NK-92 (cell line): ENCODE data around the gene VARS2.
"Not testable (repeated sequence)": the region's sequence is repeated elsewhere in the genome, so short reads cannot be mapped to it uniquely, and the experiment has no call there.

Experiments used
- DNase-seq: peaks from one replicate; lab custom pipeline; 2025; ENCODE audit not compliant: unreplicated experiment; lab: John Stamatoyannopoulos, UW

Gene VARS2

DNA sequence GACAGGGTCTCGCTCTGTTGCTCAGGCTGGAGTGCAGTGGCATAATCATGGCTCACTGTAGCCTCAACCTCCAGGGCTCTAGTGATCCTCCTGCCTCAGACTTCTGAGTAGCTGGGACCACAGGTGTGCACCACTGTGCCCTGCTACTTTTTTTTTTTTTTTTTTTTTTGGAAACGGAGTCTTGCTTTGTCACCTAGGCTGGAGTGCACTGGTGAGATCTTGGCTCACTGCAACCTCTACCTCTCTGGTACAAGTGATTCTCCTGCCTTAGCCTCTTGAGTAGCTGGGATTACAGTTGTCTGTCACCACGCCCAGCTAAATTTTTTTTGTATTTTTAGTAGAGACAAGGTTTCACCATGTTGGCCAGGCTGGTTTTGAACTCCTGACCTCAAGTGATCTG is 13.0 kb downstream of the VARS2 start:
- not testable (repeated sequence) for DNase-seq

DNA sequence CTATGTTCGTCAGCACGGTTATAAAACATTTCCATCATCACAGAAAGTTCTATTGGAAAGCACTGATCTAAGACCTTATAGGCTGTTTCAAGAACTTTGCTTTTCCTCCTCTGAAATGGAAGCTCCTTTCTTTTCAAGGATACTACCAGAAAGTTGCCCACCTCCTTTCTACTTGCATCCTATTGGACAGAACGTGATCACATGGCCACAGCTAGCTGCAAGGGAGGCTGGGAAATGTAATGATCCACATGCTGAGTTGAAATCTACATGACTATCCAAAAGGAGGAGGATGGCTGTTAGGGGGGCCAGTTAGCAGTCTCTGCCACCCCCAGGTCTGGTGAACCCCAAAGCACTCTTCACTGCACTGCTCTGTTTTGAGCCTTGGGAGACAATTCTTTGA is 14.6 kb downstream of the VARS2 start:
- no peak for DNase-seq

DNA sequence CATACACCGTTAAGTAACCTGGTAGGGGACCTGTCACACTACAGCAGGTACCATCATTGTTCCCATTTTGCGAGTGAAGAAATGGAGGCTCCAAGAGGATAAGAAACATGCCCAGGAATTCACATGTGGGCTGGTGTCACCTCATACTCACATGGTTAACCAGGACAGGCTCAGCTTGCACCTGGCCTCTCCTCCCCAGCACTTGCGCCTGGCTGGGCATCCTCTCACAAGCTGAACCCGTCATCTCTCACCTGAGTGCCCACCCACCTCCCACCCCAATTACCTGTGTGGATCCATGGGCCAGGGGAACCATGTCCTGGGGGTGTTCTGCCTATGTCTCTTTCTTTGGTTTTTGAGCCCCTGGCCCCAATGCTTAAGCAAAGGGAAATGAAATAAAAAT is 16.5 kb downstream of the VARS2 start:
- no peak for DNase-seq

DNA sequence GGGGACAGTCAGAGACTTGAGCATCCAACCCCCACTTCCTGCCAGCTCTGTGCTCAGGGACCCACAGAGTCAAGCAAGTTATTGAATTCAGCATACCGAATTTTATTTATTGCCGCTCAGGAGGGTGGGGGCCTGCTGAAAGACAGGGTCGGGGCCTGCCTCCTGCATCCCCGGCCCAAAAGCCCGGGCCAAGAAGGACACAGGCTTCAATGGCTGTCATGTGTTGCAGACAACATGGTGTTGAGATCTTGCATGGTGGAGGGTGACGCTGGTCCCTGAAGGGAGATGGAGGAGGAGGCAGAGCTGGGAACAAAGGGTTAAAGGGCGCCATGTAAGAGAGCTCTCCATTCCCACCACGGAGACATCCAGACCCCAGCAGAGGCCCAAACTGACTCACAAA is 17.2 kb downstream of the VARS2 start:
- no peak for DNase-seq

DNA sequence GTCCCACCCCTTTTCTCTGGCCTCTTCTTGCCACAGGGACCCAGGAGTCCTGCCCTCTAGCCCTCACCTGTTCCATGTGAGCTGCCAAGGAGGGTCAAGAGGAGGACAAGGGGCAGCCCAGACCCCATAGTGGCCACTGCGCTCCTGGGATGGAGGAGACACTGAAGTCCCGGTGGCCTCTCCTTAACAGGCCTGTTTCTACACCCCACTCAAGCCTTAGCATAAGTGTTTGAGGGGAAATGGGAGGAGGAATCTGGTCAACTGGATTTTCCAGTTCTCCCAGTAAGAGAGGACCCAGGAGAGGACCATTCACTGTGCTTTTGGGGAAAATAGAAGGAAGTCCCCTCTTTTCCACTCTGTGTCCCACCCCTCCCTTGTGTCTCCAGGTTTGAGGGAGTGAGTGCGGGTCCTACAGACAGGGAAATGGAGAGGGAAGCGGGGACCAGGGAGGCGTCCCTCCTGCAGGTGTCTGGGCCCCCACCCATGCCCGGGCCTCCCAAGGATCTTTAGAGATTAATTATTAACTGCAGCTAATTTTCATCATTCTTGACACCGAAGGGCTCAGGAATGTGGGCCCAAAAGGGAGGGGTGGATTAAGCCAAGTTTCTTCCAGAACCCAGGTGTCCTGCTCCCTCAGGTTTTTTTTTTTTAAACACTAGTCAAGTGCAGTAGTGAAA is 18.1 kb downstream of the VARS2 start, which contains the start of gene SFTA2:
SFTA2 (minus strand) TSS at position 202 of the 677 bp plus-strand sequence; CDS start at position 128, 74 bp downstream.
- no peak for DNase-seq

DNA sequence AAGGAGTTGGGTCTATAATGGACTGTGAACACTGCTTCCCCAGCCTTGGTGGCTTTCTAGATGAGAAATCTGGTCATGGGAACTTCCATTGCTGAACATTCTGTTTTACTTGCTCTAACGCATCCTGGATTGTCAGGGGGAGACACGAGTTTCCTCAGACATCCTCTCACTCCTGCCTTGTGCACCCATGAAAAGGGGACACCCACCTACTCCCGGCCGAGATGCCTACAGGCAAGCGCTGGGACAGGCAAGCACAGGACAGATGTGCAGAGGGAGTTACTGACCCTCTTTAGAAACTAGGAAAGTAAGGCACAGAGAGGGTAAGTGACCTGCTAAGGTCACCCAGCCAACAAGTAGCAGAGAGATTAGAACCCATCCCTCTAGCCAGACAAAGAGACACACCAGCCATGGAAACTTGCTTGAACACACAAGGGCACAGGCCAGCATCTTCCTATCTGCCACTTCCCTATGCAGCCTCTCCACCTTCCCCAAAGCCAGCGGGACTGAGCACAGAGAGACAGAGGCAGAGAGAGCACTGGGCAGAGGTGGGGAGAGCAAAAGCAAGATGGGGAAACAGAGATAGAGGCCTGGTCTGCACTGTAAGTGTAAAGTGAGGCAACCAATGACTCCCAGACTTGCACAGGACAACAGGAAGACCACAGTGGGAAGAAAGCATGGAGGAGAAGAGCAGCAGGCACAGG is 18.8 kb downstream of the VARS2 start:
- no peak for DNase-seq

DNA sequence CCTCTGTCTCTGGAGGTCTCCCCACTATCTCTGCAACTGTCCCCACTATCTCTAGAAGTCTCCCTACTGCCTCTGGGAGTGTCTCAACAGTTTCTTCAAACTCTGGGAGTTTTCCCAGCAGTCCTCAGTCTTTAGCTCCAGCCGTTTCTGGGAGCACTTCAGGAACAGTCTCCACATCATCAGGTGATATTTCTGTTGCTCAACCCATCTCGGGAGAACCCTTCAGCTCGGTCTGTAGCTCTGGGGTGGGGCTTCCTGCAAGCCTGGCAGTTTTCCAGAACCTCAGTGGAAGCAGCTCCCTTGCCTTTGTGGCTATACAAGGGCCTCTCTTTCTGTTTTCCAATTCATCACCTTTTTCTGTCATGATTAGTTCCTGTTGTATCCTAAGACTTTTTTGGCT is 21.0 kb downstream of the VARS2 start:
- no peak for DNase-seq

DNA sequence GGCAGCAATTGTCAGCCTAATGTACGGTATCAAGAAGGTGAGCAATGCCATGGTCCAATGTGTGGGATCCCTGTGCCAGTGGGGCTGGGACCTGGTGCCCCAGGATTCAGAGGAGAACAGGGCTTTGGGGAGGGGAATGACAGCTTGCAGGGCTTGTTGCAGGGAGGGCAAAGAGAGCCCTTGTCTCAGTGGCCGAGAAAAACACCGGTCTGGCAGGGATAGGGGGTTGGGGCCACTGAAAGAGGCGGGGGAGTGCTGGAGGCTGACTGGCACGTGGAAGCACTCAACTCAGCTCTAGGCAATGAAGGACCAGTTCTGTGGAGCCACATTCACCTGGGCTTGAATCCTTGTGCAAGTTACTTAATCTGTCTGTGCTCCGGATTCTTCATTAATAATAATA is 23.2 kb downstream of the VARS2 start:
- no peak for DNase-seq

DNA sequence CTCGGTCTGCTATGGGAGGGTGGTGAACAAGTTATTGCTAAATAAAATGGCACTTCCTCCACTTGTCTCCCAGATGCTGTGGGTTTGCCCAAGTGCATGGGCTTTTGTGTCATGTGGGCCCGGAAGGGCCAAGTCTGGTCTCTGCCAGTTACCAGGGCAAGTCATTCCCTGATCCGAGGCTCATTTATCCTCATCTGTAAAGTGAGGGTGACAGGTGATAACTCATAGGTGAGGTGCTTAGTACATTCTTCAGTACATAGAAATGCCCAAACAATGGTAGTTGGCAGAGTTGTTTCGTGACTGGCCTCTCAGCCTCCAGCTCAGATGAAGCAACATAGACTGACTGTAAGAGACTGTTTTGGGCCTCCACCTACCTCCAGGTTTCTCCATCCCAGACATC is 24.7 kb downstream of the VARS2 start:
- DNase-seq, result no peak

DNA sequence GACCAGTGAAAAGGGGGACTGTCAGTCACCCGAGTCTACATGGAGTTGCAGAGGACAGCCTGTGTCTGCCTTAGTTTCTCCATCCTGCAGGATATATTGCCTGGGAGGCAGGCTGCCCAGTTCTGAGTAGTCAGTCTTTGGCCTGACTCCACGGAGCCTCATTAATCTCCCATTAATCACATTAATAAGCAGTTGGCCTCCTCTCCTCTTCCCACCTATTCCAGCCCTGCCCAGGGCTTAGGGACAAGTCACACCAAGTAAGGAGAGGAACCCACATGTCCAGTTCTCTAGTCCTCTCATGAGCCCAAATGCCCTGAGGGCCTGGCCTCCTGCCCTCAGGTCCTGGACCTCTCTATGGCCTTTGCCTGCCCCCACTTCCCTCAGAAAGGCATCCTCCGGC is 25.4 kb downstream of the VARS2 start:
- DNase-seq, result no peak

DNA sequence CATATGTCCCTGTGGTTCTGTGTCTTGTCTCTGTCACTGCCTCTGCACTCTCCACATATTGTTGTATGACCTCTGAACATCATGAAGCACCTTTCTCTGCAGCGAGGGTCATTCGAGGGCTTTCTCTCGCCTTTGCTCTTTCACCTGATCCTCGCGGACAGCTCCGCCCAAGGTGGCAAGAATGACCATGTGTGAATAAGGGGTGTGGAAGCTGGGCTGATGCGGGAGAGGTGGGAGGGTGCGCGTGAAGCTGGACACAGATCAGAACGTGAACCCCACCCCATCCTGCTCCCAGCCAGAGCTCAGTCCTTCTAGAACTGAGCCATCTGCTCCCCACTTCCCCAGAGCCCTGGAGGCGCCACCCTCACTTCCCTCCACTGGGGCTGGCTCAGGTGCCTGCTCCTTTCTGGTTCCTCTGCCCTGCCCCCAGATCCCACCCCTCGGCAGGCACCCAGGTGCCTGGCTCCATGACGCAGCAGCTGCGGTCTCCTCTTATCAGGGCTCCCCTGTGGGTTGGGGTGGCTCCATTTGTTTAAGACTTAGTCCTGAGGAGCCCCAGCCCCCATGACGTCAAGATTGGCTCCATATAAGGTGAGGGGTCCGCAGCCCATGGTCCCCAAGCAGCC is 26.4 kb downstream of the VARS2 start, which contains the start of gene MUCL3:
MUCL3 (plus strand) TSS at position 613 of the 626 bp plus-strand sequence. CDS start 27 bp downstream, outside the sequence.
- no peak for DNase-seq

DNA sequence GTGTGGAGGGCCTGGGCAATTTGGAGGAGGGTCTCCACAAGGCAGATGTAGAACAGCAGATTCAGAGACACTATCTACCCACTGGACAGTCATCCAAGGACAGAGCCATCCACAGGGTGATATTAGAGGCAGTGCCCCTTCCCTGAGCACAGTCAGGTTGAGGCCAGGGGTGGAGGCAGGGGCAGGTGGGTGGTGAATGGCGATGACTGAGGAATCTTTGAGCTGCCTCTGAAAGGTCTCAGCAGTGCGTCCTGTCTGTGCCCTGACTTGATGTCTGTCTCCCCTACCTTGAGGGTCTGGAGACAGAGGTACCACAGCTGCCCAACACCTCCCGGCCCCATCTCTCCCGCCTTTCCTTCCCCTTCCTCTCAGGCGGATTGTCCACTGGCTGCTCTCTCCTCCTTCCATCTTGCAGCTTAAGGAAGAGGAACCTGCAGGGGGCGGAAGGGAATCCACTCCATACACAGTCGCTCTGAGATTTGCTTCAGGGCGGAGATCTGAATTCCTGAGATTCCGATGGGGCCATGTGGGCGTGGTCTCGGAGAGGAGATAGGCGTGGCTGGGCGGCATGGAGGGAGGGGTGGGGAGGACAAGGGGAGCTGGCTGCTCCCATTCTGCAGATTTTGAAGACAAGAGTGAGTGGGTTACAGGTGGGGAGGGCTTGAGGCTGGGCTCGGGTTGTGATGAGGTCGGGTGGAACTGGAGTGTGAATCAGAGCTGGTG is 28.5 kb downstream of the VARS2 start:
- DNase-seq, result no peak

DNA sequence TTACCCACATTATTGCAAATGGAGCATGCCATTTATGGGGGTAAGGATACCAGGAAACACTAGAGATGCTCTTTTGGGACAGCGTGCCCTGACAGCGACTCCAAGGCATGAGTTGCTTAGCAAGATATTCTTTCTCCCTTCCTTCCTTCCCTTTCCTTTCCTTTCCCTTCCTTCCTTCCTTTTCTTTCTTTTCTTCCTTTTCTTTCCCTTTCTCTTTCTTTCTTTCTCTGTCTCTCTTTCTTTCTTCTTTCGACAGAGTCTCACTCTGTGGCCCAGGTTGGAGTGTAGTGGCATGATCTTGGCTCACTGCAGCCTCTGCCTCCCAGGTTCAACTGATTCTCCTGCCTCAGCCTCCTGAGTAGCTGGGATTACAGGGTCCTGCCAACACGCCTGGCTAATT is 30.0 kb downstream of the VARS2 start:
- DNase-seq, result no peak

DNA sequence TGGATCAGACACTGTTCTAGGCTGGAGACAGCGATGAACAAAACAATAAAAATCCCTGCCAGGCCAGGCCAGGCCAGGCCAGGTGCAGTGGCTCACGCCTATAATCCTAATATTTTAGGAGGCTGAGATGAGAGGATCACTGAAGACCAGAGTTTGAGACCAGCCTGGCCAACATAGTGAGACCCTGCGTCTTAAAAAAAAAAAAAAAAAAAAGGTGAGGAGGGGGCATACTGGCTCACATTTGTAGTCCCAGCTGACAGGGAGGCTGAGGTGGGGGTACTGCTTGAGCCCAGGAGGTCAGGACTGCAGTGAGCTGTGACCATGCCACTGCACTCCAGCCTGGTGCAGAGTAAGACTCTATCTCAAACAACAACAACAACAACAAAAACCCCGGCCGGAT is 31.2 kb downstream of the VARS2 start:
- no peak for DNase-seq

DNA sequence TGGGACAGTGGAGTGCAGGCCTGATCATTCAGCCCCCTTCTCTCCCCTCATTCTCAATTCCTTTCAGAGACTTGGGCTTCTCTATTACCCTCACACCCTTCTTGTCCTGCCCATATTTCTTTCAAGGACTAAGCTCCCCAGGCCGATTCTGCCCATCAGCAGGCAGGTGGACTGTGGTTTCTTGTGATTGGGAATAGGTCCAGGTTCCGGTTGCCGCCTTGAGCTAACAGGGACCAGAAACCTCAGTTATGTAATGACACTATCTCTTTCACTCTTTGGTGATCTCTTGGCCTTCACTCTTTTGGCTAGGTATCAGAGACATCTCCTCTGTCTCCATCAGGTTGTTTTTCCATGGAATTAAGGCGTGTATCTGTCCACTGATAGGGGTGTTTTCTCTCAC is 33.2 kb downstream of the VARS2 start:
- DNase-seq, result no peak

DNA sequence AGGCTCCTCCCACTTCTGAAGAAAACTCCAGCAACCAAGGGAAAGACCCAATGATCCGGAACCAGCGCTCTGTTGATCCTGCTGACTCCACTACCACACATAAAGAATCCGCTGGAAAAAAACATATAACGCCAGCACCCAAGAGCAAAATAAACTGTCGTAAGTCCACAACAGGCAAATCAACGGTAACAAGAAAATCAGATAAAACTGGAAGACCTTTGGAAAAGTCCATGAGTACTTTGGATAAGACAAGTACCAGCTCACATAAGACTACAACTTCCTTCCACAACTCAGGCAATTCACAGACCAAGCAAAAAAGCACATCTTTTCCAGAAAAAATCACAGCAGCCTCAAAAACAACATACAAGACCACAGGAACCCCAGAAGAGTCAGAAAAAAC is 34.8 kb downstream of the VARS2 start:
- DNase-seq, result no peak

DNA sequence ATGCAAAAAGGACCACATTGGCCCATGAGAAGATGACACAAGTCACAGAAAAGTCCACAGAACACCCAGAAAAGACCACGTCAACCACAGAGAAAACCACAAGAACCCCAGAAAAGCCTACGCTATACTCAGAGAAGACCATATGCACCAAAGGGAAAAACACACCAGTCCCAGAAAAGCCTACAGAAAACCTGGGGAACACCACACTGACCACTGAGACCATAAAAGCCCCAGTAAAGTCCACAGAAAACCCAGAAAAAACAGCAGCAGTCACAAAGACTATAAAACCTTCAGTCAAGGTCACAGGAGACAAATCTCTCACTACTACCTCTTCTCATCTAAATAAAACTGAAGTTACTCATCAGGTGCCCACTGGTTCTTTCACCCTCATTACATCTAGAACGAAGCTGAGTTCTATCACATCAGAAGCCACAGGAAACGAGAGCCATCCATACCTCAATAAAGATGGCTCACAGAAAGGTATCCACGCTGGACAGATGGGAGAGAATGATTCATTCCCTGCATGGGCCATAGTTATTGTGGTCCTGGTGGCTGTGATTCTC is 38.0 kb downstream of the VARS2 start:
- DNase-seq, result no peak

DNA sequence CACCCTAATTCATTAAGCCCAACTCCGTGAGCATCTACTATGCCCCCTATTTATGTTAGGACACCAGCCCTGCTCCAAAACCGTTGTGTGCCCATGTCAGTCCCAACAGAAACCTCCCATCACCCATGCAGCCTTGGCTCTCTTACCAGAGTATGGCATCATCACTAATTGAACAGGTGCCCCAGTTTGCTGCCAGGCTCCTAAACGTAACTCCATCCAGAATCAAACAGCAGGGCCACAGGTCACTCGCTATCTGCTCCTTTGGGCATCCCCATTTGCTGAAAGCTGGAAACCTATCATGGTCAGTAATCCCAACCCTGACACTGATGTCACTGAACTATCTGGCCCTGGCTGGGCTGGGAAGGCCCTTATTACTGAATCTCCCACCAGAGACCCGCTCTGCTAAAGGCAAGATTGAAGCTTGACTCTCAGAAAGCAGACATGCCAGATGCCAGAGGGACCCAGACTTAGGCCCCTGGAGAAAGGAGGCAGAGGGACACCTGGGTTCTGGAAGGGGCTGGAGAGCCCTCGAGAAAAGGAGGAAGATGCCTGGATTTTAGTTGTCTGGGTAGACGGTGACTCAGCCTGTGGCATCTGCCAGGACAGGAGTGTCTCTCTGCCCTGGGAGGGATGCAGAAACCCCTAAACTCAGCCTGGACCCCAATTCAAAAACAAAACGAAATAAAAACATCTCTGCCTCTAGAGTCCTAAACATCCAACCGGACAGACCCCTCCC is 40.8 kb downstream of the VARS2 start:
- DNase-seq, result no peak

DNA sequence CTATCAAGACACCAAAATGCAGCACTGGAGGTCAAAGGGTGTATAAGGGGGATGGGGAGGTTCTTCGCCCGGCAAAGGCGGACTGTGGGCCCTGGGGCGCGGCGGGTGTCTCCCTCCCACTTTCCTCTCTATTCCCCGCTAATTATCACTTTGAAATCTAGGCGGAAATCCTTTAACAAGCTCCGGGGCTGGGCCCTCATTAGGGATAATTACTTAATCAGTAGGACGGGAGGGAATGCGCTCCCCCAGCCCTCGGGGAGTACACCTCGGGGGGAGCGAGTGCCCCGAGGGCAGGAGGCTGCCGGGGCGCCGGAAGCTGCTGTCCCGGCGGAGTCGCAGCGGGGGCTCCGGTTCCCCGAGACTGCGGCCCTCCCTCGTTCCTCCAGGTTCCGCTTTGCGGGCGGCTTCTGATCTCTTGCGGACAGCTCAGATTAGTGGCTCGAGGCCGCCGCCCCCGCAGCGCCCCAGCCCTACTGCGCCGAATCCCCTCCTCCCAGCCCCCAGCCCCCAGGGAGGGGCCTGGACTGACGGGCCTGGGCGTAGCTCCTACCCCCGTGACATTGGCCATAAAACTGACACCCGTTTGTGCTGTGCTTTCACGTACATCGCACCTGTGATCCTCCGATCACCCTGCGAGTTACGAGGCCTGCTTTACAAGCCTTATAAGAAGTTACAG is 41.5 kb downstream of the VARS2 start:
- no peak for DNase-seq

DNA sequence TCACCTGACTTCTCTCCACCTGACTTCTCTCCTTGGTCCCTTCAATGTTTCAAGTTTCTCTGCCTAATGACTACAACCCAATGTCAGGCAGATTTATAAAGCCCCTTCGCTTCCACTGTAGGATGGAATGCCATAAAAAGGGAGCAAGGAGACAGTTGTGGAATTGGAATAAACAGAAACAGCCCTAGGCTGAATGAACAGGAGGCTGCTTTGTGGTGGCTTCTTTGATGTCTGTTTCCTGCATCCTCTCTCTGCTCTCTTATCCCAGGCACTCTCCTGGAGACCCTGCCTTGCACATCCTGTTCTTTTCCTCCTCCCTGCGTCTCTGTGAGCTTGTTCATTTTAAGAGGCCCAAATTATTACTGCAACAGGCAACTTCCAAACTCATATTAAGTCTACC is 43.7 kb downstream of the VARS2 start:
- no peak for DNase-seq
